Smooth muscle cell (in vitro differentiated cells): ENCODE results near the gene GOLGA8G. TPM values are rescaled to one million over a fixed set of nuclear protein-coding genes. Genes with fewer than 3 reads are reported as not detected.

ENCODE experiments used
- microRNA-seq: library from miRNA; unstranded; fragments of <30 nt; microRNA quantifications from one replicate; pipeline ENCODE4, GENCODE V29; 2016; ENCODE audit warnings: borderline number of aligned reads
- polyA plus RNA-seq: library from polyadenylated mRNA; unstranded; fragments of >200 nt; fragmentation: Nextera tagmentation; extraction: Ambion mirVana; gene quantifications from 2 replicates; pipeline ENCODE4 v1.2.1, GENCODE V29; 2016
- small RNA-seq: library from RNA; depleted of rRNA; stranded (forward); fragments of <200 nt; gene quantifications from one replicate; pipeline ENCODE3, GENCODE V24; 2014
- total RNA-seq: library from RNA; depleted of rRNA; stranded (reverse); fragments of >200 nt; gene quantifications from 2 replicates; pipeline ENCODE4 v1.2.3, GENCODE V29; 2014

GOLGA8G gene
- total and polyA plus RNA-seq, 2 experiments from 2014 or later, result not detected

Small RNAs within 50 kb of the gene (microRNA-seq; reads per million reads assigned to microRNA genes)
- not detected for gene MIR4509-3

Small RNAs within 50 kb of the gene (small RNA-seq; reads per million reads assigned to genes)
- gene AC138749.2, result not detected
- not detected for gene AC138749.4
- not detected for gene AC138749.5
- gene MIR4509-3, result not detected
- not detected for gene RF00017

Other genes with a start within 250 kb of the GOLGA8G start
- 23.4 and 33.1 TPM in 2 replicates for gene HERC2, start 210.8 kb downstream of the GOLGA8G start, total RNA-seq
- 19.9 and 30.6 TPM in 2 replicates for gene HERC2, start 210.8 kb downstream of the GOLGA8G start, polyA plus RNA-seq
- not detected in 2 replicates for gene GOLGA6L24, start 174.9 kb downstream of the GOLGA8G start, total RNA-seq
- gene GOLGA6L24, start 174.9 kb downstream of the GOLGA8G start, polyA plus RNA-seq, result not detected in 2 replicates
- not detected in 2 replicates for gene GOLGA8F, start 154.3 kb downstream of the GOLGA8G start, total RNA-seq
- gene GOLGA8F, start 154.3 kb downstream of the GOLGA8G start, polyA plus RNA-seq, result not detected in 2 replicates
- not detected in 2 replicates for gene GOLGA6L25, start 20.6 kb upstream of the GOLGA8G start, total RNA-seq
- not detected in 2 replicates for gene GOLGA6L25, start 20.6 kb upstream of the GOLGA8G start, polyA plus RNA-seq
- 0.18 and 0.67 TPM in 2 replicates for gene GOLGA8M, start 179.4 kb upstream of the GOLGA8G start, total RNA-seq
- gene GOLGA8M, start 179.4 kb upstream of the GOLGA8G start, polyA plus RNA-seq, result not detected in 2 replicates